Stimulated activated CD8-positive, alpha-beta memory T cell treated with anti-CD3 and anti-CD28 coated beads, Interleukin-7, amount 100 ng/mL, for 24 hours (primary cell): ENCODE results near the gene SRSF8.
"Not testable (repeated sequence)": the region's sequence is repeated elsewhere in the genome, so short reads cannot be mapped to it uniquely, and the experiment has no call there.

ENCODE experiments used
- DNase-seq: peaks from one replicate; pipeline ENCODE4 v3.0.0-alpha.2; 2020; ENCODE audit warnings: low read depth

SRSF8 gene

GRCh38 chr11:95066716-95067038, at the start of gene SRSF8:
TSS of gene SRSF8 (plus strand) at chr11:95066919. CDS start at chr11:95067227, 308 bp downstream.
- DNase-seq = no peak

- DNase-seq = not testable (repeated sequence)
These were observed 45.3 kb upstream of the SRSF8 start for GRCh38 chr11:95021468-95021867.

DNA sequence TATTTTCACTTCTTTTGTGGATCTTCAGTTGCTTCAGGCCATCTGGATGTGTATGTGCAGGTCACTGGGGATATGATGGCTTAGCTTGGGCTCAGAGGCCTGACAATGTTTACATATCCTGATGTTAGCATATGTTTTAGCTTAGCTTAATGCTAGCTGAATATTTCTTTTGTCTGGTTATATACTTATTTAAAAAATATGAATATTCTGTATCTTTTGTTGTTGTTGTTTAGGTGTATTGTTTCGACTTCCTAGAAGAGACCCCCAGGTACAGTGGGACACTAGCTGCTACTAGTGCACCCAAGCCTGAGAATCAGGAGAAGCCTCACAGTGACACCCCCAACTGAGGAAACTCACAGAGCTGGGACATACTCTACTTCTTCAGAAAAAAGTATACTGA, 41.8 kb upstream of the SRSF8 start, which contains the start of gene KDM4E:
KDM4E (plus strand) TSS at position 301 of the 400 bp plus-strand sequence. CDS start 300 bp downstream, outside the sequence.
- DNase-seq = no peak

- not testable (repeated sequence) for DNase-seq
These were observed 41.1 kb upstream of the SRSF8 start for GRCh38 chr11:95025594-95025993.

GRCh38 chr11:95028357-95028756, 38.4 kb upstream of the SRSF8 start:
- DNase-seq = no peak

- no peak for DNase-seq
These were observed 33.7 kb upstream of the SRSF8 start for GRCh38 chr11:95033051-95033450.

DNA sequence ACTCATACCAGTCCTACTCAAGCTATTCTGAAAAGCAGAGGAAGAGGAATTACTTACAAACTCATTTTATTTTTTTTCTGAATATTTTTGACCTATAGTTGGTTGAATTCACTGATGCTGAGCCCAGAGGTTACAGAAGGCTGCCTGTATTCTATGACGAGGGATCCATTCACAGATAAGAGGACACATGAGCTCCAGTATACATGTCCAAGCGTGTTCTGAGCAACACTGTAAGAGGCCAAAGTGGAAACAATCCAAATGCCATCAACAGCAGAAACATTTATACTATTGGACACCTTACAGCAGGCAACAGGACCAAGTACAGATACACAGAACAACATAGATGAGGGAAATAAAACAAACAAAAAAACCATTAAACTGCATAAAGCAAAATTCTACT, 31.4 kb upstream of the SRSF8 start:
- DNase-seq = no peak

GRCh38 chr11:95037356-95038035, 29.2 kb upstream of the SRSF8 start:
- DNase-seq = not testable (repeated sequence)

- no peak for DNase-seq
These were observed 24.5 kb upstream of the SRSF8 start for GRCh38 chr11:95042239-95042638.

DNA sequence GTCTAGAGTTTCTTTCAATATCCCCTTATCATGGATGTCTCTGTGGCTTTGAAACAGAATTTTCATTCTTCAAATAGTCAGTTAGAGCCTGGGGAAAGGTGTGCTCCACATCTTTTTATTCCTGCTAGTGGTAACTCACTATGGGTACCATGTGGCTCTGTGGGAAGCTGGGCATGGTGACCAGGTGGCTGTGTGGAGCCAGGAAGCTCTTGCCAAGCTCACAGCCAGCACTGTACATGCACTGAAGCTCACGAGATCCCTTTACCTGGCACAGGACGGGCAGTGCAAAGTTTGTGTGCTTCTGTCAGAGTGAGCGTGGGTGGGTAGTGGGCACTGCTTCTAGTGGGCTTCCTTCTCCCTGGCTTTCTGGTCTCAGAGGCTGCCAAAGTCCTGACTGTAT, 23.8 kb upstream of the SRSF8 start:
- no peak for DNase-seq

GRCh38 chr11:95044010-95044409, 22.7 kb upstream of the SRSF8 start:
- DNase-seq = no peak

DNA sequence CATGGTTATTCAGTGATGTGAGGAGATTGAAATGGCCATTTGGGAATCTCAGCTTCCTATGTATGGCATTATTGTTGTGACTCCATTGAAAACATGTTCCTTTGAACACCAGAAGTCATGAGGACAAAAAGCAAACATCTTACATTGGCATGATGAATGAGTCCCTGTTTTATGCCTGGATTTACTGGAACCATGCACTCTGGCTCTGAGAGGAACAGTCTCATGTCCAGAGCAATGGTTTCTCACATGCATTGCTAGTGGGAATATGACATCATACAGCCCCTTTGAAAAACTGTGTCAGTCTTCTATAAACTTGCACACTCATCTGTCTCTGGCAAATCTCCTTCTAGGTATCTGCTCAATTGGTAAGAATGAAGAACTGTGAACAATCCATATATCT, 20.9 kb upstream of the SRSF8 start:
- DNase-seq = no peak

- DNase-seq = not testable (repeated sequence)
These were observed 17.6 kb upstream of the SRSF8 start, which contains the start of gene KDM4F for GRCh38 chr11:95049122-95049521. TSS of gene KDM4F (plus strand) at chr11:95049422.

DNA sequence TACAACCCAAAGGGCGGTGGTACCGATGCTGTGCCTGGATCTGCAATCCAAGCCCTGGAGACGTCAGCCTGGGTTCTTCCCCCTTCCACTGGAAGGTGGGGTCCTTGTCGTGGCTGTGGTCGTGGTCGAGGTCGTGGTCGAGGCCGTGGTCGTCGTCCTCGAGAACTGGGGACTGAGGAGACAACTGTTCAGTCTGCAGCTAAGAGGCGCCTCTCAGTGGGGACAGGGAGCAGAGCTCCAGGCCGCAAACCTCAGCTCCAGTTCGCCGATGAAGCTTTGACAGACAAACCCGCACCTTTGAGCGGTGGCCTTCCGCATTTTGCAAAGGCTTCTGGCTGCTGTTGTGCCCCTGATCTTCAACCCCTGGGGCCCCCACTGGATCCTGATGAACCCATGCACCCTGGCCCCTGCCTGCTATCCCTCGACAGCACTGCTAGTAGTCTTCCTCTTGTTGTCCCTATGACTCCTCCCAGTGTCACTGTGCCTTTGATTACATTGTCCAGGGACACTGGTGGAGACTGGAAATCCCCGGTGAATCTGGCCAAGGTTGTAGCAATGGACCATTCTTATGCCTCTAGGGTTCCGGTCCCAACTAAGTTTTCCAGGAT, 16.0 kb upstream of the SRSF8 start:
- DNase-seq = no peak

DNA sequence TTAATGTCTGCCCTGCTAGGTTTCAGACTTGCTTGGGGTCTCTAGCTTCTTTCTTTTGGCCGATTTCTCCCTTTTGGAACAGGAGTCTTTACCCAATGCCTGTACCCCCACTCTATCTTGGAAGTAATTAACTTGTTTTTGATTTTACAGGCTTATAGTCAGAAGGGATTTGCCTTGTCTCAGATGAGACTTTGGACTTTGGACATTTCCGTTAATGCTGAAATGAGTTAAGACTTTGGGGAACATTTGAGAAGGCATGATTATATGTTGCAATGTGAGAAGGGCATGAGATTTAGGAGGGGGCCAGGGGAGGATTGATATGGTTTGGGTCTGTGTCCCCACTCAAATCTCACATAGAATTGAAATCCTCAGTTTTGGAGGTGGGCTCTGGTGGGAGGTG, 12.4 kb upstream of the SRSF8 start:
- DNase-seq = no peak

- no peak for DNase-seq
These were observed 11.3 kb upstream of the SRSF8 start for GRCh38 chr11:95055283-95055897.

GRCh38 chr11:95057959-95058358, 8.8 kb upstream of the SRSF8 start:
- no peak for DNase-seq

- no peak for DNase-seq
These were observed 8.1 kb upstream of the SRSF8 start for GRCh38 chr11:95058621-95059020.

DNA sequence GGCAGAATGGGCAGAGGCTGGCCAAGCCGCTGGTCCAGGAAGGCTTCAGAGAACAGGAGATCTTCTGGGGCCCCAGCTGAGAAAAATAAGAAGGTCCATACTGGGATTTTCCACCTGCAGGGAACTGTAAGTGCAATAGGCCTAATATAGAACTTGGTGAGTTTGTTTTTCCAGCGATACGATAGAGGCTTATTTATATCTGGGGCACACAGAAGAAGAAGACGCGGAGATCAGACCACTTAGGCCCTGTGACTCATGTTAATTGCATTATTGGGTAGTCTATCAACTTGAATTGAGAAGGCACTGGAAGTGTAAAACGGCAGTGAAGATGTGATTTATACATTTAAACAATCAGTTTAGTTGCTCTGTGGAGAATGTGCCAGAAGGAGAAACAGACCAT, 7.7 kb upstream of the SRSF8 start:
- DNase-seq = no peak

DNA sequence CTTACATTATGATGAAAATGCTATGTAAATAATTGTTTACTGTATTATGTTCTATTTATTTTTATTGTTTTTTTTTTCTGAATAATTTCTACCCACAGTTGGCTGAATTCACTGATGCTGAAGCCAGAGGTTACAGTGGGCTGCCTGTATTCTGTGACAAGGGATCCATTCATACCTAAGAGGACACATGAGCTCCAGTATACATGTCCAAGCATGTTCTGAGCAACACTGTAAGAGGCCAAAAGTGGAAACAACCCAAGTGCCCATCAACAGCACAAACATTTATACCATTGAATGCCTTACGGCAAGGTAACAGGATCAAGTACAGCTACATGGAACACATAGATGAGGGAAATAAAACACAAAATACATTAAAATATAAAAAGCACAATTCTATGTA, 1.4 kb upstream of the SRSF8 start:
- DNase-seq = no peak

GRCh38 chr11:95067039-95067840, 521 bp downstream of the SRSF8 start:
- DNase-seq = peak; percentile 51

- no peak for DNase-seq
These were observed 1.1 kb downstream of the SRSF8 start for GRCh38 chr11:95067841-95068219.

DNA sequence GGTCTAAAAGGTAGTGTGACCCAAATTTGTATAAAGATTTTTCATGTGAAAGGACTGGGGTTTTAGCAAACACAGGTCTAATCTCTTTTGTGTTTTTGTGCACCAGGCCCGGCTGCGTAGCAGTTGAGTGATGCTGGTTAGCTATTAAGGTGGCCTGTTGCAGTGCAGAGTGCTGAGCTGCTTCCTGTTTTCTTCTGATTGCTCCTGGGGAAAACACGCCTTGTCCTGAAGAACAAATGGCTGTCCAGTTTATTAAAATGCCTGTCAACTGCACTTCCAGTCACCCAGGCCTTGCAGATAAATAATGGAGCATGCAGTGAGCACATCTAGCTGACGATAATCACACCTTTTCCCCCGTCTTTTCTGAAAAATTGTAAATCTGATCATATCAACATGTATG, 1.8 kb downstream of the SRSF8 start:
- DNase-seq = peak; percentile 41
